Activated B cell treated with CpG ODN at 0.5 μM for 24 hours (primary cell): Measurements from ENCODE around the gene SLC9A9. TPM values are rescaled to one million over a fixed set of nuclear protein-coding genes. Genes with fewer than 3 reads are reported as not detected.

Experiments used
- ATAC-seq: fragments of 200-7000 bp; cut with Tn5 transposase; one replicate; pipeline ENCODE4 v1.10.0; 2021; ENCODE audit warnings: low read depth, mild to moderate bottlenecking, moderate library complexity
- CTCF ChIA-PET: fragments of 350-600 bp; sonication (Branson Sonifier 250); formaldehyde crosslinking; loops from one replicate; lab custom pipeline; 2021; ENCODE audit warnings: antibody characterized with exemption; lab: Charles Lee
- POLR2A ChIA-PET: fragments of 350-600 bp; sonication (Branson Sonifier 250); formaldehyde crosslinking; loops from one replicate; lab custom pipeline; 2021; ENCODE audit warnings: antibody characterized with exemption; lab: Charles Lee
- DNase-seq: peaks from one replicate; pipeline ENCODE4 v3.0.0; 2022
- H3K27ac Mint-ChIP-seq: one replicate; pipeline ENCODE4 v1.8.0; 2020; ENCODE audit warnings: mixed read lengths
- H3K27me3 Mint-ChIP-seq: one replicate; pipeline ENCODE4 v1.8.0; 2021; ENCODE audit warnings: mixed read lengths
- H3K36me3 Mint-ChIP-seq: one replicate; pipeline ENCODE4 v1.8.0; 2021; ENCODE audit warnings: low read depth, mixed read lengths
- H3K4me1 Mint-ChIP-seq: one replicate; pipeline ENCODE4 v1.8.0; 2021; ENCODE audit warnings: mixed read lengths
- H3K4me3 Mint-ChIP-seq: one replicate; pipeline ENCODE4 v1.8.0; 2020; ENCODE audit warnings: mild to moderate bottlenecking, mixed read lengths
- H3K9me3 Mint-ChIP-seq: one replicate; pipeline ENCODE4 v1.8.0; 2020; ENCODE audit warnings: mixed read lengths
- CTCF ChIP-seq: fragments of 200-600 bp; IDR thresholded peaks from one replicate; pipeline ENCODE4 v1.8.0; 2022; ENCODE audit warnings: antibody characterized with exemption, mild to moderate bottlenecking
- intact Hi-C: fragments of 100-400 bp; cut with micrococcal nuclease; formaldehyde crosslinking; loops from one replicate; pipeline ENCODE4 v1.15.1; 2024
- total RNA-seq: library from RNA; stranded (reverse); gene quantifications from 2 replicates; pipeline ENCODE4 v1.2.3, GENCODE V29; 2022

The SLC9A9 gene
- total RNA-seq, 1 donor from 2014 or later = 9.4 TPM

- no peak for TF ChIP-seq CTCF
- ChIA-PET CTCF (no interaction called here), POLR2A (no interaction called here)
- Mint-ChIP-seq H3K27me3 (no peaks in the 10 kb centered on the region), H3K27ac (no peak overlapping the region), H3K4me3 (no peak overlapping the region), H3K9me3 (no peaks in the 10 kb centered on the region), H3K4me1 (peaks cover 27% of the 10 kb centered on the region), H3K36me3 (no peaks in the 10 kb centered on the region)
- DNase-seq (no peak), ATAC-seq (no peak)
- intact Hi-C loops = no loop called here
Observed at GRCh38 chr3:143837076-143837475, 11.2 kb downstream of the SLC9A9 start.

- TF ChIP-seq CTCF = no peak
- no peaks in the 10 kb centered on the region for H3K27me3 Mint-ChIP-seq
- peaks cover under 1% of the 10 kb centered on the region for H3K36me3 Mint-ChIP-seq
- ChIA-PET CTCF (no interaction called here), POLR2A (no interaction called here)
- H3K4me3 Mint-ChIP-seq = no peak overlapping the region
- ATAC-seq (no peak), DNase-seq (no peak)
- H3K9me3 Mint-ChIP-seq = no peaks in the 10 kb centered on the region
- H3K27ac Mint-ChIP-seq = no peak overlapping the region
- H3K4me1 Mint-ChIP-seq = peaks cover 30% of the 10 kb centered on the region
- intact Hi-C loops = no loop called here
Observed at GRCh38 chr3:143835312-143835711, 13.0 kb downstream of the SLC9A9 start.

- DNase-seq (no peak), ATAC-seq (peak; percentile 31)
- no peaks in the 10 kb centered on the region for H3K9me3 Mint-ChIP-seq
- TF ChIP-seq CTCF = no peak
- H3K4me3 Mint-ChIP-seq = no peak overlapping the region
- POLR2A ChIA-PET = interaction anchor here (1.5 kb wide), 1 partner anchor 139 kb away, joined by 3 read pairs; the partner anchor contains the start of gene DIPK2A
- H3K36me3 Mint-ChIP-seq = peaks cover 4% of the 10 kb centered on the region
- CTCF ChIA-PET = no interaction called here
- H3K4me1 Mint-ChIP-seq = peaks cover 22% of the 10 kb centered on the region
- H3K27me3 Mint-ChIP-seq = no peaks in the 10 kb centered on the region
- no peak overlapping the region for H3K27ac Mint-ChIP-seq
- intact Hi-C loops = loop anchor here (1.0 to 5.0 kb wide), 2 partner anchors 16 to 45 kb away; partner anchors contain the start of gene SLC9A9
Observed at GRCh38 chr3:143832433-143832832, 15.8 kb downstream of the SLC9A9 start.

GRCh38 chr3:143831994-143832393 lies 16.3 kb downstream of the SLC9A9 start:
- CTCF ChIA-PET = no interaction called here
- no peaks in the 10 kb centered on the region for H3K9me3 Mint-ChIP-seq
- peaks cover 22% of the 10 kb centered on the region for H3K4me1 Mint-ChIP-seq

GRCh38 chr3:143831208-143831607 lies 17.1 kb downstream of the SLC9A9 start:
- H3K27ac Mint-ChIP-seq = no peak overlapping the region
- intact Hi-C loops = loop anchor here (5.0 kb wide), 1 partner anchor 44 kb away; no protein-coding TSS in a partner anchor
- no peak for TF ChIP-seq CTCF
- no peak for DNase-seq
- ChIA-PET CTCF (no interaction called here), POLR2A (no interaction called here)
- H3K36me3 Mint-ChIP-seq = peaks cover 4% of the 10 kb centered on the region
- ATAC-seq = peak; percentile 34
- peaks cover 29% of the 10 kb centered on the region for H3K4me1 Mint-ChIP-seq
- no peak overlapping the region for H3K4me3 Mint-ChIP-seq
- H3K27me3 Mint-ChIP-seq = no peaks in the 10 kb centered on the region
- peaks cover 2% of the 10 kb centered on the region for H3K9me3 Mint-ChIP-seq

More at GRCh38 chr3:143831994-143832393, 16.3 kb downstream of the SLC9A9 start:
- no peak overlapping the region for H3K27ac Mint-ChIP-seq
- POLR2A ChIA-PET = interaction anchor here (1.5 kb wide), 1 partner anchor 140 kb away, joined by 3 read pairs; the partner anchor contains the start of gene DIPK2A
- TF ChIP-seq CTCF = no peak
- peaks cover 4% of the 10 kb centered on the region for H3K36me3 Mint-ChIP-seq
- ATAC-seq (no peak), DNase-seq (no peak)
- H3K27me3 Mint-ChIP-seq = no peaks in the 10 kb centered on the region
- intact Hi-C loops = loop anchor here (1.0 to 5.0 kb wide), 2 partner anchors 16 to 45 kb away; partner anchors contain the start of gene SLC9A9
- no peak overlapping the region for H3K4me3 Mint-ChIP-seq
